Fibroblast of mammary gland (primary cell): ENCODE data around the gene NEK7.
A peak's percentile ranks its signal among the peaks of the same experiment; 100 is the strongest.

Experiments
- DNase-seq: peaks from one replicate; pipeline ENCODE4 v3.0.0-alpha.2; 2010; ENCODE audit warnings: low read depth
- H3K4me3 ChIP-seq: 2 replicates; pipeline ENCODE4 v1.5.1; 2011; ENCODE audit warnings: low read depth, mild to moderate bottlenecking, low read length, moderate library complexity; ENCODE audit not compliant: control insufficient read depth
- CTCF ChIP-seq: conservative IDR thresholded peaks from 2 replicates; pipeline ENCODE4 v1.5.1; 2011; ENCODE audit warnings: low read depth, low read length, inconsistent platforms; ENCODE audit not compliant: control insufficient read depth, insufficient read depth

Gene NEK7

DNA sequence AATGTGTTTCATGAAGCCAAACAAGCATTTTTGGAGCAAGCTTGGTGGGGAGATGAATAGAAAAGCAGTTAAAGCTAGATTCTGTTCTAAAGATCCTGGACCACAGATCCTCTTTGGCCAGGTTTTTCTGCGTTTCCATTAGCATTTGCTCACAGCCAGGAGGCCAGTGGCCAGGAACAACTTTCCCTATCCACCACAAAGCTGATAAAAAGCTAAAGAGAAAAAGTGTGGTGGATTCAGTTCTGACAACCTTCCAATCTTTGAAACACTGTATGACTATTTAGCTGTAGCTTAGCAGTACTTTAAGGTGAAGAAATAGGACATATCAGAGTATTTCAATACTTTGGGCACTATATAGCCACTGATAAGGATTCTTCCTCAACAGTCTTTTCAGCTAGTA, 3.0 kb upstream of the NEK7 start:
- DNase-seq, result no peak
- H3K4me3 ChIP-seq, result no peak overlapping the region
- no peak for TF ChIP-seq CTCF

DNA sequence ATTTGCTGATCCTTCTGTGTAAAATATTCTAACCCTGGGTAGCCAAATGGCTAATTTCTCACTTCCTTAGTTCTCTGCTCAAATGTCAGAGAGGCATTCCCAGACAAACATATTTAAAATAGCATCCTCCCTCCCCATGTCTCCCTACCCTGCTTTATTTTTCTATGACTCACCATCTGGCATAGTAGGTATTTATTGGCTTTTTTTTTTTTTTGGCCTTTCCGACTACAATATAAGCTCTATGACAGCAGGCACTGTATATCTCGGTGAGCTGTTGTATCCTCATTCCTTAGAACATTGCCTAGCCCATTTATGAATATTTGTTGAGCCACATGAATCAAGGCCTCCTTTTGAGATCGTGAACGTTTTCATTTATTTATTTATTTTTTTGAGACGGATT, 1.5 kb upstream of the NEK7 start:
- peak; percentile 55 for DNase-seq
- no peak overlapping the region for H3K4me3 ChIP-seq
- no peak for TF ChIP-seq CTCF

GRCh38 chr1:198156111-198156744, 570 bp upstream of the NEK7 start:
- peak; percentile 81 for DNase-seq
- TF ChIP-seq CTCF, result peak; percentile 91
- peak overlapping the region; percentile 60 for H3K4me3 ChIP-seq

GRCh38 chr1:198157241-198157846, 546 bp downstream of the NEK7 start:
- peak; percentile 94 for DNase-seq
- H3K4me3 ChIP-seq, result peak overlapping the region; percentile 60
- TF ChIP-seq CTCF, result no peak

DNA sequence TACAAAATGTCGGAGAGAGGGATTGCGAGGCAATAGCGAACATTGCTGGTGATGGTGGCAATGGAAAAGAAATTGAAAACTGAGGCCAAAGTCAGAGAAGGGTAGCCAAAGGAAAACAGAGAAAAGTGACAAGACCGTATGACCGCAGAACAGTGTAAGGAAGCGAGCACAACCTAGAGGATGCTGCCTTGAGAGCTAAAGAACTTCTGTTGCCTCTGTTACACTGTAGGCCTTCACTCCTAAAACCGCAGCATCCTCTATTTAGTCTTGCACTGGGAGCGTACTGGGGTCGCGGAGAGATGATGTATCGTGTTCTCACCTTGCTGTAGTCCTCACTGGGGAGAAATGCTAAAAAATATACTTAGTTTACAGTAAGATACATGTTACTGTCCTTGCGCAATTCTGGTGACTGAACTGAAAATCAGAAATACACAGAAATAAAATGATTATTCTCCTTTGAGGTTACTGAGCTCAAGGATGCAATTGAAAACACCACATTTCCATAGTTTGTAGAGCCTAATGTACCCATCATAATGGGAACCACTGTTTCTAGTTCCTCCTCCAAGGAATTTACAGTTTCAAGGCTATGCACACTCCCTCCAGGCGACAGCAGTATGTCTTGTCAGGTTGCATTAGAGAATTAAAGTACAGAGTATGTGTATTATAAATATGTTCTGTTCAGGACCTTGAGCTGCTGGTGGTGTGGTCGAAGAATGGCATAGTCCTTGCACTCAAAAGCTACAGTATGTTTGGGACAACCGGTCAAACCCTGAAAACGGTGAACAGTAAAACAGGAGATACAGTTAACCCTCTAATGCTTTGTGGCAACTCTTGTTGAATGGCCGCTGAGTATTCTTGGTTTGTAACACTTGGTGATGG, 1.3 kb downstream of the NEK7 start:
- DNase-seq, result peak; percentile 53
- H3K4me3 ChIP-seq, result peak overlapping the region; percentile 60

More for the DNA sequence above, 1.3 kb downstream of the NEK7 start:
- no peak for TF ChIP-seq CTCF
